OCI-LY1 (cell line): ENCODE data around the gene CEMIP2.

Experiments
- H2AFZ ChIP-seq: fragments of 200-600 bp; sonication (generic), shearing (Covaris generic); 2 replicates; pipeline ENCODE4 v1.6.0; 2014; ENCODE audit warnings: antibody characterized with exemption, mild to moderate bottlenecking, low read length
- H3F3A ChIP-seq: fragments of 200-600 bp; sonication (generic), shearing (Covaris generic); 2 replicates; pipeline ENCODE4 v1.6.0; 2014; ENCODE audit warnings: mild to moderate bottlenecking, antibody characterized with exemption, low read length, moderate library complexity; ENCODE audit not compliant: insufficient read depth
- H3K27ac ChIP-seq: fragments of 200-600 bp; sonication (generic); 2 replicates; pipeline ENCODE4 v1.5.1; 2014; ENCODE audit warnings: low read length, mixed run types, mild to moderate bottlenecking, low read depth; ENCODE audit not compliant: poor library complexity, severe bottlenecking
- H3K27me3 ChIP-seq: fragments of 200-600 bp; sonication (generic); 2 replicates; pipeline ENCODE4 v1.6.0; 2014; ENCODE audit warnings: antibody characterized with exemption, mild to moderate bottlenecking, low read length, moderate library complexity; ENCODE audit not compliant: insufficient read depth
- H3K36me3 ChIP-seq: fragments of 200-600 bp; sonication (generic); 2 replicates; pipeline ENCODE4 v1.6.1; 2014; ENCODE audit warnings: mild to moderate bottlenecking, antibody characterized with exemption, low read length, moderate library complexity, mixed read lengths; ENCODE audit not compliant: insufficient read depth
- H3K4me1 ChIP-seq: fragments of 200-600 bp; sonication (generic); 2 replicates; pipeline ENCODE4 v1.5.1; 2014; ENCODE audit warnings: mild to moderate bottlenecking, low read length, moderate library complexity; ENCODE audit not compliant: insufficient read depth, severe bottlenecking
- H3K4me2 ChIP-seq: fragments of 200-600 bp; sonication (generic), shearing (Covaris generic); 2 replicates; pipeline ENCODE4 v1.6.1; 2014; ENCODE audit warnings: low read length
- H3K4me3 ChIP-seq: fragments of 200-600 bp; sonication (generic); 2 replicates; pipeline ENCODE4 v1.5.1; 2014; ENCODE audit warnings: low read length, low read depth, mild to moderate bottlenecking, mixed read lengths; ENCODE audit not compliant: poor library complexity, severe bottlenecking
- H3K79me2 ChIP-seq: fragments of 200-600 bp; shearing (Covaris generic); 2 replicates; pipeline ENCODE4 v1.6.1; 2016; ENCODE audit warnings: mixed run types, low read length, mixed read lengths; ENCODE audit not compliant: insufficient read depth
- H3K9ac ChIP-seq: fragments of 200-600 bp; sonication (generic), shearing (Covaris generic); 2 replicates; pipeline ENCODE4 v1.6.1; 2014; ENCODE audit warnings: mild to moderate bottlenecking, low read length, mixed read lengths
- H3K9me2 ChIP-seq: fragments of 200-600 bp; sonication (generic), shearing (Covaris generic); 2 replicates; pipeline ENCODE4 v1.6.1; 2014; ENCODE audit warnings: low read depth, mild to moderate bottlenecking, low read length, mixed read lengths
- H3K9me3 ChIP-seq: fragments of 200-600 bp; shearing (Covaris generic); 2 replicates; pipeline ENCODE4 v1.6.1; 2014; ENCODE audit warnings: low read length, mixed read lengths
- H4K20me1 ChIP-seq: fragments of 200-600 bp; sonication (generic), shearing (Covaris generic); 2 replicates; pipeline ENCODE4 v1.6.0; 2016; ENCODE audit warnings: mild to moderate bottlenecking, low read length; ENCODE audit not compliant: insufficient read depth
- EZH2 ChIP-seq: fragments of 200-600 bp; sonication (generic), shearing (Covaris generic); IDR thresholded peaks from 2 replicates; pipeline ENCODE4 v1.8.0; 2017; ENCODE audit warnings: borderline replicate concordance, mixed run types, mild to moderate bottlenecking, antibody characterized with exemption, low read length, moderate library complexity, mixed read lengths
- TF ChIP-seq, protein P1 (sequence below): fragments of 200-600 bp; sonication (generic), shearing (Covaris generic); IDR thresholded peaks from 2 replicates; pipeline ENCODE4 v1.5.1; 2017; ENCODE audit warnings: mild to moderate bottlenecking, antibody characterized with exemption, low read length, moderate library complexity, mixed read lengths

Gene CEMIP2

DNA sequence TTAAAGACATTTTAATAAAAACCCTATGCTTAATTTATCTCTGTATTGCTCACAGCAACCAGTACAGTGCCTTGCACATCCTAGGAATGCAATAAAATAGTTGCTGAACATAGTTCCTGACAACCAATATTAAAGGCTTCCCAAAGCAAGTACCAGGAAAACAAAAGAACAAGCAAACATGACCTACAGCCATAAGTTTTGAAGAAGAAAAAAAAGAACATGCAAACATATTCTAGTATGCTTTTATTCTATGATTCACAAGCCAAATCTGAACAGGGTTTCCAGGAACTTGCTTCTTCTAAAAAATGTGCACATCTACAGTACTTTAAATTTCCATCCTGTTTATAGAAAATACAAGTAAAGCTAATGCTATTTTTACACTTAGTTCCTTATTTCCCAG is 4.5 kb downstream of the CEMIP2 start:
- H4K20me1 ChIP-seq = no peaks in the 10 kb centered on the region
- H3K9me3 ChIP-seq = no peaks in the 10 kb centered on the region
- H3K4me1 ChIP-seq = peaks cover 3% of the 10 kb centered on the region
- H3K36me3 ChIP-seq = no peaks in the 10 kb centered on the region
- no peak overlapping the region for H3K4me3 ChIP-seq
- no peak overlapping the region for H2AFZ ChIP-seq
- H3K4me2 ChIP-seq = no peak overlapping the region
- TF ChIP-seq, protein P1, sequence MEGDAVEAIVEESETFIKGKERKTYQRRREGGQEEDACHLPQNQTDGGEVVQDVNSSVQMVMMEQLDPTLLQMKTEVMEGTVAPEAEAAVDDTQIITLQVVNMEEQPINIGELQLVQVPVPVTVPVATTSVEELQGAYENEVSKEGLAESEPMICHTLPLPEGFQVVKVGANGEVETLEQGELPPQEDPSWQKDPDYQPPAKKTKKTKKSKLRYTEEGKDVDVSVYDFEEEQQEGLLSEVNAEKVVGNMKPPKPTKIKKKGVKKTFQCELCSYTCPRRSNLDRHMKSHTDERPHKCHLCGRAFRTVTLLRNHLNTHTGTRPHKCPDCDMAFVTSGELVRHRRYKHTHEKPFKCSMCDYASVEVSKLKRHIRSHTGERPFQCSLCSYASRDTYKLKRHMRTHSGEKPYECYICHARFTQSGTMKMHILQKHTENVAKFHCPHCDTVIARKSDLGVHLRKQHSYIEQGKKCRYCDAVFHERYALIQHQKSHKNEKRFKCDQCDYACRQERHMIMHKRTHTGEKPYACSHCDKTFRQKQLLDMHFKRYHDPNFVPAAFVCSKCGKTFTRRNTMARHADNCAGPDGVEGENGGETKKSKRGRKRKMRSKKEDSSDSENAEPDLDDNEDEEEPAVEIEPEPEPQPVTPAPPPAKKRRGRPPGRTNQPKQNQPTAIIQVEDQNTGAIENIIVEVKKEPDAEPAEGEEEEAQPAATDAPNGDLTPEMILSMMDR = no peak
- TF ChIP-seq EZH2 = no peak
- no peak overlapping the region for H3K27ac ChIP-seq
- H3K9ac ChIP-seq = no peak overlapping the region
- no peaks in the 10 kb centered on the region for H3F3A ChIP-seq
- H3K79me2 ChIP-seq = no peaks in the 10 kb centered on the region
- no peaks in the 10 kb centered on the region for H3K9me2 ChIP-seq
- H3K27me3 ChIP-seq = no peaks in the 10 kb centered on the region

DNA sequence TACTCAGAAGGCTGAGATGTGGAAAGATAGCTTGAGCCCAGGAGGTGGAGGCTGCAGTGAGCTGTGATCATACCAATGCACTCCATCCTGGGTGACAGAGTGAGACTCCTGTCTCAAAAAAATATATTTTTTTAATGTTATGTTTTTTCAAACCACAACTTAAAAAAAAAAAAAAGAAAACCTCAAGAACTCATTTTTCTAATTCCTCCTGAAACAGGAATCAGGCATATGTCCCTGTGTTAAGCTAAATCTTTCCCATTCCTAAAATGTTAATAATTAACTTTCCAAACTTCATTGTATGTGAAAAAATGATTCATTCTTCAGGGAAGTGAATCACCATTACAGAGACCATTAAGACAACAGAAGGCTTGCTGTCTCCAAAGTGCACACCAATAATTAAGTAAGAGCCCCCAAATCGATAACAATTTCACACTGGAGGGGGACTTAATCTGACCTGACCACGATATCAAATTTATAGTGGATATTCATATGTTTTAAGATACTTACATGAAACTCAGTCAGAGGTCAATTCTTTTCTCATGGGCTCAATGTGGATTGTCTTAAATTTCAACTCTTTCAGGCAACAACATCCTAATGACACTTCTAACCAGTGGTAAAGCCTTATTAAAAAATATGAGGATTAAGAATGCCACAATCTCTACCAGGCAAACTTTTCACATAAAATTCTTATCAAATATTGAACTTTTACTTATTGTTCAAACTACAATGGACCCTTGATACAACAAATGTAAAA is 5.2 kb downstream of the CEMIP2 start:
- Histone ChIP-seq H3K9me3 (no peaks in the 10 kb centered on the region), H3K9ac (no peak overlapping the region), H3K27me3 (no peaks in the 10 kb centered on the region), H3K4me1 (peaks cover 3% of the 10 kb centered on the region), H3K9me2 (no peaks in the 10 kb centered on the region), H2AFZ (no peak overlapping the region), H3K27ac (no peak overlapping the region), H3F3A (no peaks in the 10 kb centered on the region), H3K4me3 (no peak overlapping the region), H4K20me1 (no peaks in the 10 kb centered on the region), H3K79me2 (no peaks in the 10 kb centered on the region), H3K4me2 (no peak overlapping the region), H3K36me3 (no peaks in the 10 kb centered on the region)
- TF ChIP-seq EZH2 = no peak
- TF ChIP-seq, protein P1 = no peak

DNA sequence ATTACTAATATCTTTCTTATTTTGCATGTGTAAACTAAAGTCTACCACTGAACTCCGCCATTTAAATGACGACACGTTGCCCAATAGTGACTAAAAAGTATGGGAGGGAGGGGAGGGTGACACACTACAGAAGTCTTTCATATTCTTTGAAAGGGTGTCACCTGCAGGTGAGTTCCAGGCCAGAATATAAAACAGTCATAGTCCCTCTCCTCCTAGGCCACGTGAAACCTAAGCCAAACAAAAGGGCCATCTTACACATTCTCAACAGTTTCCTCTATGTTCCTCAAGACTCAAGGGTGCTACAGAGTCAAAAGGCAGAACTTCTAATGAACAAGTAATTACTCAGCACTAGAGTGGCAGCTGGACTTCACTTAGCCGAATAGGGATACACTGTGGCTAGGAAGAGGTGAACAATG is 6.4 kb downstream of the CEMIP2 start:
- Histone ChIP-seq H3K27ac (no peak overlapping the region), H3K36me3 (no peaks in the 10 kb centered on the region), H3K79me2 (no peaks in the 10 kb centered on the region), H3K4me3 (no peak overlapping the region), H2AFZ (no peak overlapping the region), H3K4me2 (no peak overlapping the region), H3K9ac (no peak overlapping the region), H4K20me1 (no peaks in the 10 kb centered on the region), H3K27me3 (no peaks in the 10 kb centered on the region), H3F3A (no peaks in the 10 kb centered on the region), H3K4me1 (no peaks in the 10 kb centered on the region), H3K9me3 (no peaks in the 10 kb centered on the region), H3K9me2 (no peaks in the 10 kb centered on the region)
- TF ChIP-seq, protein P1 = no peak
- no peak for TF ChIP-seq EZH2
